Measurements from ENCODE around the gene CSMD2. TPM values are rescaled to one million over a fixed set of nuclear protein-coding genes. Genes with fewer than 3 reads are reported as not detected.

CSMD2 gene
- total and polyA plus RNA-seq, 2 of the 8 experiments (the other 6 are each of a cell fraction or from before 2014, with no cell fraction given), result 7.0 to 14.7 TPM

DNA sequence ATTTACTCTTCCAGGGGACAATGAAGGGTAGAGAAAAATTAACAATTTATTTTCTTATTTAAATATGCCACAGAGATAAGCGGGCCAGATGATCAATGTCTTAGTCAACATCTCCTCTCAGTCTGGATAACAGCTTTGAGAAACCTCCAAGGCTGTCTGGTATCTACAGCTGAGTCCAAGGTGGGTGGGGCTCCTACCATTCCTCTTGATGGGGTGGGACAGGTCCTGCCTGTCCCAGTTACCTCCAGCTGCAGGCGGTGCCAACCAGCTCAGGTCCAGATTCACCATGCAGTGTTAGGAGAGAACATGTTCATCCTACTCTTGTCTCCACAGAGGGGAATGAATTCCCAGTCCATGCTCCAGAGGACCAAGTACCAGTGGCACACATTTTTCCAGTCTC, 21.1 kb downstream of the CSMD2 start:
- Histone ChIP-seq H3K4me1 (replicated peaks in 1 of 4; ENCODE audit: control insufficient read depth in 3 of 4, insufficient read depth in 4 of 4, low read length in 3 of 4) (peaks cover 5 to 16% (median 11%) of the 10 kb centered on the region in 4 experiments; a peak in 5 of 7 replicates), H2BK20ac (ENCODE audit: low read length) (no peak overlapping the region), H4K8ac (ENCODE audit: extremely low read depth, insufficient read depth, low read length) (no peak overlapping the region), H3K4ac (replicated peaks; ENCODE audit: insufficient read length, low read depth, low read length) (no peak overlapping the region), H3K36me3 (ENCODE audit: control insufficient read depth in 2 of 4, insufficient read depth in 4 of 4, low read length in 3 of 4) (peaks cover 0 to 10% (median 2%) of the 10 kb centered on the region in 4 experiments; a peak in 3 of 8 replicates), H2BK12ac (ENCODE audit: low read depth, low read length) (no peak overlapping the region), H4K5ac (ENCODE audit: insufficient read length, low read depth, low read length) (no peak overlapping the region), H3K9ac (replicated peaks in 1 of 4; ENCODE audit: extremely low read depth in 1 of 4, low read depth in 3 of 4, low read length in 3 of 4) (no peak overlapping the region), H3K14ac (ENCODE audit: insufficient read length) (no peak overlapping the region), H3K4me3 (ENCODE audit: extremely low read depth in 1 of 4, insufficient read depth in 2 of 4, low read depth in 3 of 4, low read length in 4 of 4) (no peak overlapping the region), H3K9me3 (ENCODE audit: insufficient read depth in 2 of 2, low read depth in 1 of 2, low read length in 1 of 2) (no peaks in the 10 kb centered on the region), H3K18ac (ENCODE audit: extremely low read depth, low read length) (no peak overlapping the region), H3K79me1 (ENCODE audit: low read depth, low read length) (peaks cover 6% of the 10 kb centered on the region; the same call in 1 of the 2 replicates), H3K23ac (ENCODE audit: insufficient read length) (no peak overlapping the region), H3K79me2 (ENCODE audit: control insufficient read depth in 1 of 2, insufficient read depth in 2 of 2, low read length in 2 of 2) (peaks cover 0 to 24% of the 10 kb centered on the region in 2 experiments; a peak in 2 of 4 replicates), H2AK5ac (ENCODE audit: low read depth, low read length) (no peak overlapping the region), H3K56ac (replicated peaks; ENCODE audit: insufficient read length, low read depth, low read length) (no peak overlapping the region), H3K23me2 (ENCODE audit: low read depth, low read length) (no peaks in the 10 kb centered on the region), H4K20me1 (replicated peaks in 1 of 2; ENCODE audit: control insufficient read depth in 1 of 2, insufficient read depth in 2 of 2, low read length in 2 of 2) (peaks cover 6 to 9% of the 10 kb centered on the region in 2 experiments), H2BK5ac (ENCODE audit: low read depth, low read length) (no peak overlapping the region), H2AFZ (ENCODE audit: low read length) (no peak overlapping the region), H3K4me2 (ENCODE audit: insufficient read depth in 1 of 2, low read depth in 2 of 2, low read length in 2 of 2) (no peak overlapping the region), H2BK15ac (ENCODE audit: low read length) (no peak overlapping the region), H2BK120ac (replicated peaks; ENCODE audit: low read depth, low read length) (no peak overlapping the region), H4K91ac (replicated peaks; ENCODE audit: insufficient read length, low read length) (no peak overlapping the region), H3K27me3 (replicated peaks in 1 of 4; ENCODE audit: control insufficient read depth in 3 of 4, extremely low read depth in 1 of 4, insufficient read depth in 3 of 4, low read length in 3 of 4) (no peaks in the 10 kb centered on the region), H3K27ac (ENCODE audit: low read depth, low read length) (no peak overlapping the region)
- CTCF ChIA-PET (ENCODE audit: partially characterized antibody), result interaction anchor here (0.7 to 2.2 kb wide), 4 partner anchors 10 to 131 kb away, joined by 3 to 5 read pairs (median 3); no protein-coding TSS in a partner anchor
- 96% methylated on average over 2 of the region's 2 CpGs; no CpG with 5 or more reads in 1 of the 2 experiments for WGBS, 2 experiments (ENCODE audit: extremely low coverage in 1 of 2, insufficient coverage in 1 of 2, insufficient read length in 1 of 2, insufficient replicate concordance in 2 of 2, low coverage in 1 of 2, low lambda C conversion rate in 2 of 2, missing lambda C conversion rate in 1 of 2)
- no peak for DNase-seq (ENCODE audit: low read depth in 1 of 2, low spot score in 2 of 2)
- POLR2A ChIA-PET (ENCODE audit: partially characterized antibody), result interaction anchor here (1.0 kb wide), 1 partner anchor 15 kb away, joined by 3 read pairs; no protein-coding TSS in a partner anchor
- TF ChIP-seq HDAC2 (IDR thresholded peaks at IDR 0.05; ENCODE audit: borderline replicate concordance in 1 of 2, low read depth in 2 of 2, low read length in 2 of 2) (no peak), POLR2A (IDR thresholded peaks at IDR 0.05; ENCODE audit: control extremely low read depth in 1 of 2, low read depth in 2 of 2, low read length in 2 of 2) (no peak), PHF8 (conservative IDR thresholded peaks at IDR 0.05; ENCODE audit: low read depth, low read length) (no peak), KDM5A (IDR thresholded peaks at IDR 0.05; ENCODE audit: low read length) (no peak), YY1 (IDR thresholded peaks at IDR 0.05; ENCODE audit: low read depth, low read length) (no peak), GABPA (IDR thresholded peaks at IDR 0.05; ENCODE audit: borderline replicate concordance, insufficient read depth, low read length) (no peak), CBX5 (IDR thresholded peaks at IDR 0.05; ENCODE audit: low read depth, low read length) (no peak), ZNF274 (IDR thresholded peaks at IDR 0.05; ENCODE audit: borderline replicate concordance, extremely low read depth, low read length) (no peak), CREB1 (IDR thresholded peaks at IDR 0.05) (no peak)
- TF ChIP-seq, protein P1, sequence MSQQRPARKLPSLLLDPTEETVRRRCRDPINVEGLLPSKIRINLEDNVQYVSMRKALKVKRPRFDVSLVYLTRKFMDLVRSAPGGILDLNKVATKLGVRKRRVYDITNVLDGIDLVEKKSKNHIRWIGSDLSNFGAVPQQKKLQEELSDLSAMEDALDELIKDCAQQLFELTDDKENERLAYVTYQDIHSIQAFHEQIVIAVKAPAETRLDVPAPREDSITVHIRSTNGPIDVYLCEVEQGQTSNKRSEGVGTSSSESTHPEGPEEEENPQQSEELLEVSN (IDR thresholded peaks at IDR 0.05), result no peak
- TF ChIP-seq, protein P2, sequence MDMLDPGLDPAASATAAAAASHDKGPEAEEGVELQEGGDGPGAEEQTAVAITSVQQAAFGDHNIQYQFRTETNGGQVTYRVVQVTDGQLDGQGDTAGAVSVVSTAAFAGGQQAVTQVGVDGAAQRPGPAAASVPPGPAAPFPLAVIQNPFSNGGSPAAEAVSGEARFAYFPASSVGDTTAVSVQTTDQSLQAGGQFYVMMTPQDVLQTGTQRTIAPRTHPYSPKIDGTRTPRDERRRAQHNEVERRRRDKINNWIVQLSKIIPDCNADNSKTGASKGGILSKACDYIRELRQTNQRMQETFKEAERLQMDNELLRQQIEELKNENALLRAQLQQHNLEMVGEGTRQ (IDR thresholded peaks at IDR 0.05; ENCODE audit: low read length), result no peak
- FAIRE-seq, result no peak
